ENCODE results near the gene B3GALT4. TPM values are rescaled to one million over a fixed set of nuclear protein-coding genes. Genes with fewer than 3 reads are reported as not detected.
A peak's percentile ranks its signal among the peaks of the same experiment; 100 is the strongest.

Gene B3GALT4
- total and polyA plus RNA-seq, 2 of the 13 experiments (the other 11 are each of a cell fraction or from before 2014, with no cell fraction given) = 0.04 to 0.27 TPM

DNA sequence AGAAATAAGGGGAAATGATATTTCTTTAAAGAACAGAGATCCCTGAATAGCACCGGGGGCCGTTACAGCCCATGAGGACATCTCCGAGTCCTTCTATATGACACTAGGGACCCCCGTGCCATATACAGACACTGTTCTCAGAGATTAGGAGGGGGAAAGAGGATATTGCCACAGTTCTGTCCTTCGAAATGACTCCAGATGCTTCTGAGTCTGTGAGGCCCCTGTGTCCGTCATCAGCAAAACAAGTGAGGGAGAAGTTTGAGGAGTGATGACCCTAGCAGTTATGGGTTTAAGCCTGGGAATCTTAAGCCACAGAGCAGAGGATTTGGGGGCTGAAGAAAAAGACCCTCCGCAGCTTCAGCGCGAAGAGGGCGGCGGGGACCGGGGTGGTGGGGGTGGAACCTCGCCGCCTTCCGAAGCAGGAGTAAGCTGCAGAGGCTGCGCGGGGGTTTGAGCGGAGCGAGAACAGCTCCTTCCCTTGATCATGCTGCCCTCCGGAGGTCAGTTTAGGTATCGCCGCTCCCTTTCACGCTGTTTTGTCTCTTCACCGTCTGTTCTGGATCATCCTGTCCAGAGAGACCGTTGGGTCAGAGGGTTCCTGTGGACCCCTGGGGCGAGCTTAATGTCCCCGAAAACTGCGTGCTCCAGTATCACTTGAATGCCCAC is 28.8 kb upstream of the B3GALT4 start (continued):
- TF ChIP-seq HNF4G (IDR thresholded peaks at IDR 0.05; ENCODE audit: borderline replicate concordance, low read depth, low read length) (0 out of 2 replicates have a peak, but pooled peaks have one; percentile 11), HNF4G (CRISPR knock-in tag; IDR thresholded peaks at IDR 0.05; ENCODE audit: borderline replicate concordance, low read depth) (no peak), NR3C1 (CRISPR knock-in tag; IDR thresholded peaks at IDR 0.05) (no peak), MBD4 (IDR thresholded peaks at IDR 0.05; ENCODE audit: borderline replicate concordance, low read length) (no peak), ELF1 (CRISPR knock-in tag; IDR thresholded peaks at IDR 0.05) (no peak), ZFY (CRISPR knock-in tag; IDR thresholded peaks at IDR 0.05) (no peak), MLLT10 (CRISPR knock-in tag; IDR thresholded peaks at IDR 0.05) (no peak), ZNF24 (IDR thresholded peaks at IDR 0.05) (no peak), ZBTB7A (CRISPR knock-in tag; IDR thresholded peaks at IDR 0.05) (0 out of 2 replicates have a peak, but pooled peaks have one; percentile 28), NPAS2 (CRISPR knock-in tag; IDR thresholded peaks at IDR 0.05; ENCODE audit: borderline replicate concordance) (no peak), ZNF792 (CRISPR knock-in tag; IDR thresholded peaks at IDR 0.05) (peak; percentile 73), ZNF460 (CRISPR knock-in tag; IDR thresholded peaks at IDR 0.05; ENCODE audit: borderline replicate concordance) (no peak; the same call in 1 of the 2 replicates), SNRNP70 (IDR thresholded peaks at IDR 0.05; ENCODE audit: low read depth, low read length) (no peak), ERF (CRISPR knock-in tag; IDR thresholded peaks at IDR 0.05) (peak; percentile 59; the same call in 1 of the 2 replicates), ZNF563 (CRISPR knock-in tag; IDR thresholded peaks at IDR 0.05) (no peak), ZNF160 (CRISPR knock-in tag; IDR thresholded peaks at IDR 0.05) (no peak), NFRKB (IDR thresholded peaks at IDR 0.05) (no peak), ZNF598 (CRISPR knock-in tag; IDR thresholded peaks at IDR 0.05; ENCODE audit: borderline replicate concordance) (0 out of 2 replicates have a peak, but pooled peaks have one; percentile 60), RFX3 (CRISPR knock-in tag; IDR thresholded peaks at IDR 0.05) (no peak), ZNF619 (CRISPR knock-in tag; IDR thresholded peaks at IDR 0.05) (no peak), ZNF772 (CRISPR knock-in tag; IDR thresholded peaks at IDR 0.05) (no peak), ZNF556 (CRISPR knock-in tag; IDR thresholded peaks at IDR 0.05; ENCODE audit: borderline replicate concordance) (no peak)
- TF ChIP-seq, protein P1, sequence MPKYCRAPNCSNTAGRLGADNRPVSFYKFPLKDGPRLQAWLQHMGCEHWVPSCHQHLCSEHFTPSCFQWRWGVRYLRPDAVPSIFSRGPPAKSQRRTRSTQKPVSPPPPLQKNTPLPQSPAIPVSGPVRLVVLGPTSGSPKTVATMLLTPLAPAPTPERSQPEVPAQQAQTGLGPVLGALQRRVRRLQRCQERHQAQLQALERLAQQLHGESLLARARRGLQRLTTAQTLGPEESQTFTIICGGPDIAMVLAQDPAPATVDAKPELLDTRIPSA (CRISPR knock-in tag; IDR thresholded peaks at IDR 0.05; ENCODE audit: borderline replicate concordance) = no peak
- TF ChIP-seq, protein P2, sequence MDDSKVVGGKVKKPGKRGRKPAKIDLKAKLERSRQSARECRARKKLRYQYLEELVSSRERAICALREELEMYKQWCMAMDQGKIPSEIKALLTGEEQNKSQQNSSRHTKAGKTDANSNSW (CRISPR knock-in tag; IDR thresholded peaks at IDR 0.05; ENCODE audit: borderline replicate concordance) = no peak
- TF ChIP-seq, protein P3, sequence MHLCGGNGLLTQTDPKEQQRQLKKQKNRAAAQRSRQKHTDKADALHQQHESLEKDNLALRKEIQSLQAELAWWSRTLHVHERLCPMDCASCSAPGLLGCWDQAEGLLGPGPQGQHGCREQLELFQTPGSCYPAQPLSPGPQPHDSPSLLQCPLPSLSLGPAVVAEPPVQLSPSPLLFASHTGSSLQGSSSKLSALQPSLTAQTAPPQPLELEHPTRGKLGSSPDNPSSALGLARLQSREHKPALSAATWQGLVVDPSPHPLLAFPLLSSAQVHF (CRISPR knock-in tag; IDR thresholded peaks at IDR 0.05) = no peak
- TF ChIP-seq, protein P4, sequence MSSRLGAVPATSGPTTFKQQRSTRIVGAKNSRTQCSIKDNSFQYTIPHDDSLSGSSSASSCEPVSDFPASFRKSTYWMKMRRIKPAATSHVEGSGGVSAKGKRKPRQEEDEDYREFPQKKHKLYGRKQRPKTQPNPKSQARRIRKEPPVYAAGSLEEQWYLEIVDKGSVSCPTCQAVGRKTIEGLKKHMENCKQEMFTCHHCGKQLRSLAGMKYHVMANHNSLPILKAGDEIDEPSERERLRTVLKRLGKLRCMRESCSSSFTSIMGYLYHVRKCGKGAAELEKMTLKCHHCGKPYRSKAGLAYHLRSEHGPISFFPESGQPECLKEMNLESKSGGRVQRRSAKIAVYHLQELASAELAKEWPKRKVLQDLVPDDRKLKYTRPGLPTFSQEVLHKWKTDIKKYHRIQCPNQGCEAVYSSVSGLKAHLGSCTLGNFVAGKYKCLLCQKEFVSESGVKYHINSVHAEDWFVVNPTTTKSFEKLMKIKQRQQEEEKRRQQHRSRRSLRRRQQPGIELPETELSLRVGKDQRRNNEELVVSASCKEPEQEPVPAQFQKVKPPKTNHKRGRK (CRISPR knock-in tag; IDR thresholded peaks at IDR 0.05) = no peak
- TF ChIP-seq, protein P5, sequence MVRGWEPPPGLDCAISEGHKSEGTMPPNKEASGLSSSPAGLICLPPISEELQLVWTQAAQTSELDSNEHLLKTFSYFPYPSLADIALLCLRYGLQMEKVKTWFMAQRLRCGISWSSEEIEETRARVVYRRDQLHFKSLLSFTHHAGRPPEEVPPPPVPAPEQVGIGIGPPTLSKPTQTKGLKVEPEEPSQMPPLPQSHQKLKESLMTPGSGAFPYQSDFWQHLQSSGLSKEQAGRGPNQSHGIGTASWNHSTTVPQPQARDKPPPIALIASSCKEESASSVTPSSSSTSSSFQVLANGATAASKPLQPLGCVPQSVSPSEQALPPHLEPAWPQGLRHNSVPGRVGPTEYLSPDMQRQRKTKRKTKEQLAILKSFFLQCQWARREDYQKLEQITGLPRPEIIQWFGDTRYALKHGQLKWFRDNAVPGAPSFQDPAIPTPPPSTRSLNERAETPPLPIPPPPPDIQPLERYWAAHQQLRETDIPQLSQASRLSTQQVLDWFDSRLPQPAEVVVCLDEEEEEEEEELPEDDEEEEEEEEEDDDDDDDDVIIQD (CRISPR knock-in tag; IDR thresholded peaks at IDR 0.05; ENCODE audit: low read depth) = no peak
